HG03442 (cell line): ENCODE data around the gene USP10.

Source experiments
- ATAC-seq: cut with Tn5 transposase; IDR thresholded peaks from one replicate; pipeline ENCODE4 v1.9.1; 2021; ENCODE audit warnings: mild to moderate bottlenecking, moderate library complexity; ENCODE audit not compliant: unreplicated experiment

USP10 gene

GRCh38 chr16:84699712-84700445 lies at the start of gene USP10:
USP10 (plus strand) TSS chr16:84700000; CDS start chr16:84700091, 91 bp downstream.
- ATAC-seq = peak; percentile 80

- ATAC-seq = no peak
Measured at GRCh38 chr16:84650062-84650991, 49.5 kb upstream of the USP10 start.

DNA sequence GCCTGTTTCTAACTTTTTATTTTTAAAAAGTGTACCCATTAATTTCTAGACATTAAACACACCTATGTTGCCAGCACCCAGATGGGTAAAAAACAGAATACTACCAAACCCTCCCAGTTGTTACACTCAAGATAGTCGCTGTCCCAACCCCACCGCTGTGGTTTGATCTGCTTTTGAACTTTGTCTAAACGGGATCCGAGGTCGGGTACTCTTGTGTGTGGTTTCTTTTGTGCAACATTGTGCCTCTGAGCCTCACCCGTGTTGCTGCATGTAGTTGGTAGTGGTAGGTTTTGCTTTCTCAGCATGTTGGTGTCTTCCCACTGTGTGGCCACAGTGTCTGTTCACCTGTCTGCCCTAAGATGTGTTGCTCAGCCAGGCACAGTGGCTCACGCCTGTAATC lies 47.2 kb upstream of the USP10 start:
- no peak for ATAC-seq

DNA sequence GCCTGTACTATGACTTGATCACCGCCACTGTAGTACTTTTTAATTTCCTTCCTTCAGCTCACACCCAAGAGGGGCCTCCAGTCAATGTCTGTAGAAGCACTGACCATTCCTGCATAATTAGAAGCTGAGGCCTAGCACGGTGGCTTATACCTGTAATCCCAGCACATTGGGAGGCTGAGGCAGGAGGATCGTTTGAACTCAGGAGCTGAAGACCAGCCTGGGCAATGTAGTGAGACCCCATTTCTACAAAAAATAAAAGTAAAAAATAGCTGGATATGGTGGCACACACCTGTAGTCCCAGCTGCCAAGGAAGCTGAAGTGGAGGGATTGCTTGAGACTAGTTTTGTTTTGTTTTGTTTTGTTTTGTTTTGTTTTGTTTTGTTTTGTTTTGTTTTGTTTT lies 45.6 kb upstream of the USP10 start:
- ATAC-seq = no peak

DNA sequence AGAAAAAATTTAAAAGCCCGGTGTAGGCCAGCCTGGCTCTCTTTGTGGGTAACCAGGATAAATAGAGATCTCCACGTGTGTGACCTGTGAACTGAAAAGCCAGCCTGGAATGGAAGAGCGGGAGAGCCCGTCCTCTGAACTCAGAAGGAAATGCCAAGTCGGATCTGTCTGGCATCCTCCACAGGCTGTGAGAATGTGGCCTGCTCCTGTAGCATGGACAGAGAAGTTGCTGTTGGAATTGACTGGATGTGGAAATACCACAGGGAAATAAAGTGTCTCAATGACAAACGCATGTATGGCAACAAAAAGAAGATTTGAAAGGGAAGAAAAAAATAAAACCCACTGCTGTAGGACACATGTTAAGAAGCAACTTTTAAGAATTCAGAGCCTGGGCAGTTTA lies 44.8 kb upstream of the USP10 start:
- no peak for ATAC-seq

DNA sequence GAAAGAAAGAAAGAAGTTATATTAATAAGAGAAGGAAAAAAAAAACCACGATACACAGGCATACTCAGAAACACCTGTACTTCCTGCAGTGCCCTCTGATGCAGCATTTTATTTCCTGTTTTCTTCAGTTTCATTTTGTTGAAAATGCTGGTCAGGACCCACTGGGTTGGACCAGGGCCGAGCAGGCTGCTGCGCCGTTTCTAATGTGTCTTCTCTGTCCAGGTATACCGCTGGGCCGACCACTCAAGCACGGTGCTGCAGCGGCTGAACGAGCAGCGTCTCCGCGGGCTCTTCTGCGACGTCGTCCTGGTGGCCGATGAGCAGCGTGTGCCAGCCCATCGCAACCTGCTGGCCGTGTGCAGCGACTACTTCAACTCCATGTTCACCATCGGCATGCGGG lies 43.2 kb upstream of the USP10 start:
- ATAC-seq = no peak

DNA sequence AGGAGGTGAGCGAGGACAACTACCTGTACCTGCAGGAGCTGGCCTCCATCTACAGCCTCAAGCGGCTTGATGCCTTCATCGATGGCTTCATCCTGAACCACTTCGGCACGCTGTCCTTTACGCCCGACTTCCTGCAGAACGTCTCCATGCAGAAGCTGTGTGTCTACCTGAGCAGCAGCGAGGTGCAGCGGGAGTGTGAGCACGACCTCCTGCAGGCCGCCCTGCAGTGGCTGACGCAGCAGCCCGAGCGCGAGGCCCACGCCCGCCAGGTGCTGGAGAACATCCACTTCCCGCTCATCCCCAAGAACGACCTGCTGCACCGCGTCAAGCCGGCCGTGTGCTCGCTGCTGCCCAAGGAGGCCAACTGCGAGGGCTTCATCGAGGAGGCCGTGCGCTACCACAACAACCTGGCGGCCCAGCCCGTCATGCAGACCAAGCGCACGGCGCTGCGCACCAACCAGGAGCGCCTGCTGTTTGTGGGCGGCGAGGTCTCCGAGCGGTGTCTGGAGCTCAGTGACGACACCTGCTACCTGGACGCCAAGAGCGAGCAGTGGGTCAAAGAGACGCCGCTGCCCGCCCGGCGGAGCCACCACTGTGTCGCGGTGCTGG lies 42.5 kb upstream of the USP10 start:
- ATAC-seq = no peak

GRCh38 chr16:84658690-84659089 lies 41.1 kb upstream of the USP10 start:
- no peak for ATAC-seq

DNA sequence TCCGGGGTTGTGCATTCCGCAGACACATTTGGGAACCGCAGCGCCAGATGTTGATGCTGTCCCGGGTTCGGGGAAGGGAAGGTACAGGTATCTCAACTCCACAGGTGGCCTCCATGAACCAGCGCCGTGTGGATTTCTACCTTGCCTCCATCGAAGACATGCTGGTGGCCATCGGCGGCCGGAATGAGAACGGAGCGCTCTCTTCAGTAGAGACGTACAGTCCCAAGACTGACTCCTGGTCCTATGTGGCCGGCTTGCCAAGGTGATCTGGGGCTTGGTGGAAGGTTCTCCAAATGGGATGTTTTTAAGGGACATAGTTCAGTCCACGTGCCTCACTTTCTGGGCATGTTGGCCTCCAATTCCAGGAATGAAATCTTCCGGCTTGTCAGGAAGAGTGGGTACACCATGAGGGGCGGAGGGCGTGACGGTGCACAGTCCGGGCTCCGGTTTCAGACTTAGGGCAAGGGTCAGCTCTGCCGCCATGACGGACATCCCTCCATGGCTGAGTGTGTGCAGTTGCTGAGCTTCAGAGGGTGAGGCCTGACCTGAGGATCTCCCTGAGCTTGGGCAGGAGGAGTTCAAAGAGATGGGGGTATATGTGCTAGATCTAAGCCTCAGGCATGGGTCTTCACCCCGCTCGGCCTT lies 40.0 kb upstream of the USP10 start:
- ATAC-seq = no peak

- no peak for ATAC-seq
Measured at GRCh38 chr16:84660973-84661372, 38.8 kb upstream of the USP10 start.

DNA sequence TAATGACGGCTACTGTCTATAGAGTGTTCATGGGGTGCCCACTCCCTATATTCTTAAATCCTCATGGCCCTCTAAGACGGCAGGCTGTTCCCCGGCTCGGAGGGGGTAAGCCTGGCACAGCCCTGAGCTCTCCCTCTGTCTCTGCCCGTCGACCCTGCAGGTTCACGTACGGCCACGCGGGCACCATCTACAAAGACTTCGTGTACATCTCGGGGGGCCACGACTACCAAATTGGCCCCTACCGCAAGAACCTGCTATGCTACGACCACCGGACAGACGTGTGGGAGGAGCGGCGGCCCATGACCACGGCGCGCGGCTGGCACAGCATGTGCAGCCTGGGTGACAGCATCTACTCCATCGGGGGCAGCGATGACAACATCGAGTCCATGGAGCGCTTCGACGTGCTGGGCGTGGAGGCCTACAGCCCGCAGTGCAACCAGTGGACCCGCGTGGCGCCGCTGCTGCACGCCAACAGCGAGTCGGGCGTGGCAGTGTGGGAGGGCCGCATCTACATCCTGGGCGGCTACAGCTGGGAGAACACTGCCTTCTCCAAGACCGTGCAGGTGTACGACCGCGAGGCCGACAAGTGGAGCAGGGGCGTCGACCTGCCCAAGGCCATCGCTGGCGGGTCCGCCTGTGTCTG lies 38.3 kb upstream of the USP10 start:
- no peak for ATAC-seq

DNA sequence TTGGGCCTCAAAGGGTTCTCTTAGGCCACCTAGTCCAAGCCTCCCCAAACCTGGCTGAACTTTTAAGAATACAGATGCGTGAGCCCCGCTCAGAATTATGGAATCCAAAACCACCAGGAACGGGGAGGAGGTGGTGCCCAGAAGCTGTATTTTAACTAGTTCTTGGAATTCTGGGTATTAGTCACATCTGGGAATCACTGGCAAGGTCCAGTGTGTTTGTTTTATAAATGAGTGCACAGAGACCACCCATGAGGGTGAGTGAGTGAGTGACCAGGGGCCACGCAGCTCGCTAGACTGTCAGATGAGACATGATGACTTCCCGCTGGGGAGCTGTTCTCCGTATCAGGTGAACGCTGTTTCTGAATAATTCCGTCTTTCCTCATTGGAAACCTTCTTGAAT lies 37.3 kb upstream of the USP10 start:
- ATAC-seq = no peak

DNA sequence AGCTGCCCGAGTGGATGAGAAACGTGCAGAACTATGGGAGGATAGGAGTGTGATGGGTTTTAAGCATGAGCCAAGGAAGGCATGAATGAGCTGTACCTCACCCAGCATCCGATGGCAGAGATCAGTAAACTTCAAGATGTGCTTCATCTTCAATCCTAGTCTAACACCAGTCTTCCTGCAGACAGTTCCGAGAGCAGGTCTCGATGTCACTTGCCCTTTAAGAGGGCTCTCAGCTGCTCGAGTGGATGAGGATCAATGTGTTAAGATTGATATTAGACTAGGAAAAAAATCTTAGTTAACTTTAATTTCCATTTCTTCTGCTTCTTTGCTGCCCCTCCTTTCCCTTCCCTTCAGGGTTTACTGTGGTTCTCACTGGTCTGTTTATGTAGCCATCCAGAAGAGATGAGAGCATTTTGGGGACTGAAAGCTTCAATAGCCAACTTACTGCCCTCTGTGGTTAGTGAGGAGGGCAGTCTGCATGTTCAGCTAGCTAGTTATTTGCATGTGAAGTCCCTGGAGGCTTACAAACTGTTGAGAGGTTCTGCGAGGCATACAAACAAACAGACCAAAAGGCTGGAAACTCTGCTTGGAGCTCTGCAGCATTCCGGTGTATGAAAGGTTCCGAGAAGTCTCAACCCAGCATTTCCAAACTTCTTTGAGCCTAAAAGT lies 36.2 kb upstream of the USP10 start:
- ATAC-seq = peak; percentile 74

- ATAC-seq = no peak
Measured at GRCh38 chr16:84665359-84665758, 34.4 kb upstream of the USP10 start.

DNA sequence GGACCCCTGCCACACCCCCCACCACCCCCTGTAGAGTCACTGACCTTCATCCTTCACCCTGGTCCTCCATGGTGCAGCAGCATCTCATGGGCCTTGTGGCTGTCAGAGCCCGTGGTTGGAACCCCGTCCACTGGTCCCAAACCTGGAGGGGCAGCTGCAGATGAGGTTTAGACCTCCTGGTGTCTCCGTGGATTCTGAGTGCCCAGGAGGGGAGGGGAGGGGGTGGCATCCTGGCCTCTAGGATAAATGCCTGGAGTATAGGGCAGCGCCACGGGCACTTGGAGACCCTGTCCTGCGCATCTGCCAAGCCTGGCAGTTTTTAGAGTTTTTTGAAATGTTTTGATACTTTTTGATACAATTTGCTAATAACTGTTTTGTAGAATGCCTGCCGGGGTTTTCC lies 34.0 kb upstream of the USP10 start:
- no peak for ATAC-seq

DNA sequence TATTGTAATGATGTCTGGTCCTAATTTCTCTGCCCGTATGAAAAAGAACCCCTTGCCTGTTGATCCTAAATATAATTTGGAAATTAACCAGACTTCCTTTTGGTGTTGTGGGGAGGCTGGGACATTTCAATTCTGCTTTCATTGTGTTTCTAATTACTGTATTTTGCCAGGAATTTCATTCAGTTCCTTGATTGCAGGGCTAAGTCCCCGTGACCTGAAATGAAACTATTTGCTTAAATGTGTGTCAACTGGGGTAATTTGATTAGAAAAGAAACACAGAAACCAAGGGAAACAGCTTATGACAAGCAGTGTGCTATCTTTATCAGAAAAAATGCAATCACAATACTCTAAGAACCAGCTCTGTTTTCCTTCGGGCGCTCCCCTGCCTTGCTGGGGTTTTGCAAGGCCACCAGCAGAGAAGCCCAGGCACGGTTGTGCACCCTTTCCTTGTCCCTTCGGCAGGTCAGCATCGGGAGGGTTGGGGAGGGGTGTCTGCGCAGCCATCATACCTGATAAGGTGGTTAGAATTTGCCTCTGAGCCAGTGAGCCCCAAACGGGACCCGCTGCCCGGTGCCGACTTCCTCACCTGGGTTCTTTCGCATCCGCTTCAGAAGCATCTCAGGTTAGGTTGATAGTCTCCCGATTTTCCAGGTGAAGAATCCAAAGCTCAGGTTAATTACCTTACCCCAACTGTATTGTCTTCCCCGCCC lies 32.0 kb upstream of the USP10 start:
- ATAC-seq = no peak

DNA sequence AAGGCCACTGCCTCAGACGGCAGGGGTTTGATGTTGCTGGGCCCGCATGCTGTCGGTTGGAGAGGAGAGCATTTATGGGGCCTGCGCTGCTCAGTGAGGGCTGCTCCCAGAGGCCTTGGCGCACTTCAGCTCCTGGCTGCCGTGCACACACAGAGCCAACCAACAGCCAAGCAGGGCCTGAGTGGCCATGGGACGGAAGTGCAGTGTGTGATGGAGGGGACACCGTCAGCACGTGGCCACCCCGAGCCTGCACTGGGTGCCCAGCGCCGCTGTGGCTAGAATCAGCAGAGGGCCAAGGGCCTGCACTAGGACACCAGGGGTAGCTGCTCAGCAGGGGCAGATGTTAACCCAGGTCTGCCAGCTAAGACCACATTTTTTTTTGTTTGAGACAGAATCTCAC lies 29.7 kb upstream of the USP10 start:
- no peak for ATAC-seq

GRCh38 chr16:84672276-84673202 lies 27.3 kb upstream of the USP10 start:
- ATAC-seq = peak; percentile 52

GRCh38 chr16:84673203-84673535 lies 26.6 kb upstream of the USP10 start:
- no peak for ATAC-seq
